Right atrium auricular region (tissue), 2 donors: ENCODE results near the gene MRPS6. TPM values are rescaled to one million over a fixed set of nuclear protein-coding genes. Genes with fewer than 3 reads are reported as not detected.

Source experiments
- DNase-seq: peaks from one replicate; pipeline ENCODE4 v3.0.0-alpha.2; 2019; ENCODE audit warnings: low spot score
- H3K27ac ChIP-seq, 2 donors: fragments of 200-600 bp; sonication (generic); 1 replicate in 1 of 2; 2 replicates in 1 of 2; pipeline ENCODE4 v1.5.1; 2016 to 2019
- H3K27me3 ChIP-seq, 2 donors: fragments of 200-600 bp; sonication (generic); one replicate each; pipeline versions ENCODE4 v1.5.1 to v1.6.0; 2017 to 2019
- H3K36me3 ChIP-seq: fragments of 200-600 bp; sonication (generic); one replicate; pipeline ENCODE4 v1.5.1; 2016
- H3K4me1 ChIP-seq, 2 donors: fragments of 200-600 bp; sonication (generic); one replicate each; pipeline versions ENCODE4 v1.5.1 to v1.6.0; 2017 to 2019
- H3K4me3 ChIP-seq, 2 donors: fragments of 200-600 bp; sonication (generic); 1 replicate in 1 of 2; 2 replicates in 1 of 2; pipeline ENCODE4 v1.5.1; 2017 to 2019; ENCODE audit warnings: mild to moderate bottlenecking in 1 of 2, moderate library complexity in 1 of 2
- H3K9me3 ChIP-seq, 2 donors: fragments of 200-600 bp; sonication (generic); one replicate each; pipeline ENCODE4 v1.5.1; 2019
- CTCF ChIP-seq, 2 donors: fragments of 200-600 bp; sonication (generic); IDR thresholded peaks; one replicate each; pipeline ENCODE4 v1.5.1; 2019; ENCODE audit warnings: antibody characterized with exemption in 2 of 2
- total RNA-seq, 2 donors: library from RNA; depleted of rRNA; stranded (reverse); fragments of >200 nt; gene quantifications; one replicate each; pipeline ENCODE4 v1.1.0, GENCODE V29; 2016

MRPS6 gene
- total RNA-seq, 2 donors from 2014 or later, result 18.8 to 30.4 TPM

- Histone ChIP-seq H3K36me3 (no peaks in the 10 kb centered on the region), H3K4me1 (no peaks in the 10 kb centered on the region), H3K27ac (no peak overlapping the region), H3K9me3 (no peaks in the 10 kb centered on the region), H3K4me3 (no peak overlapping the region), H3K27me3 (no peaks in the 10 kb centered on the region)
- no peak for DNase-seq
- TF ChIP-seq CTCF (IDR thresholded peaks at IDR 0.05), result no peak
Observed at GRCh38 chr21:34187935-34188334, 114.6 kb downstream of the MRPS6 start.

- no peaks in the 10 kb centered on the region for H3K36me3 ChIP-seq
Observed at GRCh38 chr21:34189506-34189905, 116.1 kb downstream of the MRPS6 start.

GRCh38 chr21:34190576-34191321 is 117.4 kb downstream of the MRPS6 start:
- H3K27ac ChIP-seq, result no peak overlapping the region
- H3K27me3 ChIP-seq, result no peaks in the 10 kb centered on the region
- no peak for TF ChIP-seq CTCF (IDR thresholded peaks at IDR 0.05)
- H3K36me3 ChIP-seq, result no peaks in the 10 kb centered on the region
- H3K4me1 ChIP-seq, result no peaks in the 10 kb centered on the region
- H3K4me3 ChIP-seq, result no peak overlapping the region
- no peaks in the 10 kb centered on the region for H3K9me3 ChIP-seq
- DNase-seq, result no peak

More at GRCh38 chr21:34189506-34189905, 116.1 kb downstream of the MRPS6 start:
- no peak for DNase-seq
- Histone ChIP-seq H3K4me1 (no peaks in the 10 kb centered on the region), H3K4me3 (no peak overlapping the region), H3K27ac (no peak overlapping the region), H3K27me3 (no peaks in the 10 kb centered on the region), H3K9me3 (no peaks in the 10 kb centered on the region)
- TF ChIP-seq CTCF (IDR thresholded peaks at IDR 0.05), result no peak

DNA sequence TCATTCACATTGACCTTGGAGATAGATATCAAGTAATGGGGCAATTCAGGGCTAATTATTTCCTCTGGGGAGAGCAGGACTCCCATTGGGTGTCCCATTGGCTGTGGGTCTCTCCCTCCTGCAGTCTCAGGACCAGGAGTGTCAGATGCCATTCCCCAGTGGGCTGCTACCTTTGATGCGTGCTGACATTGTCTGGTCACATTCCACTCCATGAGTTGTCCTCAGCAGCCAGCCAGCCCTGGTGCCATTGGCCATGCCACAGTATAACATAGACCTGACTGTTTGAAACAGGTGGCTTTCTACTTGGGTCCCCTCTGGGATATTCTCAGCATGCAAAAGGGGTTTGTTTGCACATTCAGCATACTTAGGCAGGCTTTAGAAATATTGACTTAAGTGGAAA is 118.5 kb downstream of the MRPS6 start:
- Histone ChIP-seq H3K27ac (no peak overlapping the region), H3K4me1 (no peaks in the 10 kb centered on the region), H3K27me3 (no peaks in the 10 kb centered on the region), H3K36me3 (no peaks in the 10 kb centered on the region), H3K9me3 (no peaks in the 10 kb centered on the region), H3K4me3 (no peak overlapping the region)
- TF ChIP-seq CTCF (IDR thresholded peaks at IDR 0.05), result no peak
- DNase-seq, result no peak

Other genes with a start within 250 kb of the MRPS6 start
- 100 to 1,000 TPM; 593 to 693 TPM for gene ATP5PO, start 157.8 kb upstream of the MRPS6 start, total RNA-seq
- gene SLC5A3, start within 50 bp of the MRPS6 start, total RNA-seq, result 1 to 10 TPM; 4.4 to 4.6 TPM